ENCODE measurements around the gene IFT172. TPM values are rescaled to one million over a fixed set of nuclear protein-coding genes. Genes with fewer than 3 reads are reported as not detected.

Gene IFT172
- total RNA-seq, 2 donors from 2014 or later = 10.5 to 18.6 TPM

GRCh38 chr2:27422958-27423357 is 66.6 kb downstream of the IFT172 start:
- Mint-ChIP-seq H3K36me3 (ENCODE audit: low read depth) (no peaks in the 10 kb centered on the region), H3K27me3 (no peaks in the 10 kb centered on the region), H3K4me1 (peaks cover 5% of the 10 kb centered on the region), H3K4me3 (no peak overlapping the region), H3K27ac (no peak overlapping the region), H3K9me3 (no peaks in the 10 kb centered on the region)
- ATAC-seq (replicated peaks) = no peak

DNA sequence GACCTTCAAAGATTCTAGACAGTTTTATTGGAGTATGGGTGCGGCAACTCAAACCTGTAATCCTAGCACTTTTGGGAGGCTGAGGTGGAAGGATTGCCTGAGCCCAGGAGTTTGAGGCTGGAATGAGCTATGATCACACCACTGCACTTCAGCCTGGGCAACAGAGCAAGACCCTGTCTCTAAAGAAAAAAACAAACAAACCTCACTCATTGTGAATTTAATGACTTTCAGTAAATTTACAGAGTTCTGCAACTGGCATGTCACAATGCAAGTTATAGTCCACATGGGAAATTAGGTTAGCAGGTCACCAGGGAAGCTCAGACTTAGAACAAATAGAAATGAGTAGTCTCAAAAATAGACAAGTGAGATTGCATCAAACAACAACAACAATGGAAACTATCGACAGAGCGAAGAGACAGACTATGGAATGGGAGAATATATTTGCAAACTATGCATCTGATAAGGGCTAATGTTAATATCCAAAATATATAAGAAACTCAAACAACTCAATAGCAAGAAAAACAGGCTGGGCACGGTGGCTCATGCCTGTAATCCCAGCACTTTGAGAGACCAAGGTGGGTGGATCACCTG is 67.8 kb downstream of the IFT172 start:
- no peak for ATAC-seq (replicated peaks)
- Mint-ChIP-seq H3K27ac (no peak overlapping the region), H3K4me3 (no peak overlapping the region), H3K27me3 (no peaks in the 10 kb centered on the region), H3K4me1 (no peaks in the 10 kb centered on the region), H3K9me3 (no peaks in the 10 kb centered on the region), H3K36me3 (ENCODE audit: low read depth) (no peaks in the 10 kb centered on the region)

DNA sequence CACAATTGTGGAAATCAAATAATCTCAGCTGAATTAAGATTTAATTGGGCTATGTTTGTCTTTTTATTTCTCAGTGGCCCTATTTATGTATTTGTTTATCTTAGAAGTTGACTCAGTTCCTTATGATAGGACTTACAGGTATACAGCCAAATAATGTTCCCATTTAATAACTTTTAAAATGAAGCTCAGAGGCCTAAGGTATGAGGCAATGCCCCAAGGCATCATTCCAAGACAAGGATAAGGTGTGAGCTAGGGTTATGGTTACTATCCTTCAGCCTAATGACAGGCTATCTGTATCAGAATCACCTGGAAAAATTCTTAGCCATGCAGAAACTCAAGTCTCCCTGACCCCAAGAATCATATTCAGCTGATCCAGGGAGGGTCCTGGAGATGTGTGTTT is 68.5 kb downstream of the IFT172 start:
- Mint-ChIP-seq H3K27ac (no peak overlapping the region), H3K4me3 (no peak overlapping the region), H3K4me1 (no peaks in the 10 kb centered on the region), H3K36me3 (ENCODE audit: low read depth) (no peaks in the 10 kb centered on the region), H3K27me3 (no peaks in the 10 kb centered on the region), H3K9me3 (no peaks in the 10 kb centered on the region)
- no peak for ATAC-seq (replicated peaks)

GRCh38 chr2:27416151-27416550 is 73.4 kb downstream of the IFT172 start:
- H3K27me3 Mint-ChIP-seq = peaks cover 4% of the 10 kb centered on the region
- peaks cover 4% of the 10 kb centered on the region for H3K9me3 Mint-ChIP-seq
- no peak overlapping the region for H3K27ac Mint-ChIP-seq
- H3K4me1 Mint-ChIP-seq = peaks cover 4% of the 10 kb centered on the region
- ATAC-seq (replicated peaks) = no peak
- no peak overlapping the region for H3K4me3 Mint-ChIP-seq
- H3K36me3 Mint-ChIP-seq (ENCODE audit: low read depth) = no peaks in the 10 kb centered on the region

DNA sequence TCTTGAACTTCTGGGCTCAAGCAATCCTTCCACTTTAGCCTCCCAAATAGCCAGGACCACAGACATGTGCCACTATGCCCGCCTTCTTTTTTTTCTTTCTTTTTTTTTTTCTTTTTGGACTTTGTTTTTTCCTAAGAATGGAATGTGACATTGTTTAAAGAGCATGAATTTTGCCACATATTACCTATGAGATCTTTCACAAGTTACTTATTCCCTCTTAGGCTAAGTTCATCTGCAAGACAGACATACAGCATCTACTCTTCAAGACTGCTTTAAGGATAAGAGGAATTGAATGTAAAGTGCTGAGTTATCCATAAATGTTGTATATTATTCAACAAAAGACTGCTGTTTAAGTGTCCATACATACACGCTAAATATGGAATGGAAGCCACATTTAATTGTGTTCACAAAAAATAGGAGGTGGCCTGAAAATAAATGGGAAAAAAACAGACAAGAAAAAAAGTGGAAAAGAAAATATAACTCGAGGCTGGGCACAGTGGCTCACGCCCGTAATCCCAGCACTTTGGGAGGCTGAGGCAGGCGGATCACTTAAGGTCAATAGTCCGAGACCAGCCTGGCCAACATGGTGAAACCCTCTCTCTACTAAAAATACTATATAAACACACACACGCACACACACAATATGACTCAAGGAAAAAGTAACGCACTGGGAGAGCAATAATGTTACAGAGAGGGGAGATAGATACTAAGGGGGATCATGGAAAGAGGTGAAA is 77.0 kb downstream of the IFT172 start:
- Mint-ChIP-seq H3K27me3 (peaks cover 4% of the 10 kb centered on the region), H3K4me1 (peaks cover 10% of the 10 kb centered on the region), H3K27ac (no peak overlapping the region), H3K9me3 (peaks cover 4% of the 10 kb centered on the region), H3K4me3 (no peak overlapping the region), H3K36me3 (ENCODE audit: low read depth) (peaks cover 9% of the 10 kb centered on the region)
- ATAC-seq (replicated peaks) = no peak

DNA sequence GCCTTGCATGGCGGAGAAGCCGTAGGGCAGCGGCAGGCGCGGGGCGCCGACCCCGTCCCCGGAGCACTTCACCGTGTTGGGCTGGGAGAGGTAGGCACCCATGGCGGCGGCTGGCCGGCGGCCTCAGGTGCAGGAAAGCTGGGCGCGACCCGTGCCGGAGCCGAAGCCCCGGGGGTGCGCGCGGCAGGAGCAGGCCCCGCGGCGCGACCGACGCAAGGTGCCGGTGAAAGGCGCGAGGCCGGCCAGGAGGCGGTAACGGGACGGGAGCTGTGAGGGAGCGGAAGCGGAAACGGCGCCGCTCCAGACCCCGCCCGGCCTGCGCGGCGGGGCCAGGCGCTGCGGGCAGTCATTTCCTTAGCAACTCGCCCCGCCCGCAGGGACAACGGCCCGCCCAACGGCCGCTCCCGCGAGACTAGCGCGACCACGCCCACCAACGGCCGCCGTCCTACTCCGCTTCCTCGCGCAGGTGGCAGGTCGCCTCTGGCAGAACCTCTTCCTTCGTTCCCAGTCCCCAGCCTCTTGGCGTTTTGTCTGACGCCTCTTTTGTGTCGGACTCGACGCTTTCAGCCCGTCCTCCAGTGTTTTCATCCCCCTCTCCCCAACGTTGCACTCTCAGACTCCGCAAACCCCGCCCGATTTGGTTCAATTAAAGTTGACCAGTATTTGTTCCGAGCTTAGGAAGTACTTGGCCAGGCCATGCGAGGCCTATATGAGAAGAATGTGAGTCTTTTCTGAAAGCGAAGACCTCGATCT is 80.0 kb downstream of the IFT172 start, which contains the start of gene PPM1G:
PPM1G (minus strand) TSS at position 271 of the 753 bp plus-strand sequence; CDS start at position 102, 169 bp downstream.
- peak within 1 kb of the TSS; percentile 89 for H3K4me3 Mint-ChIP-seq
- peak; percentile 99 for ATAC-seq (replicated peaks)

DNA sequence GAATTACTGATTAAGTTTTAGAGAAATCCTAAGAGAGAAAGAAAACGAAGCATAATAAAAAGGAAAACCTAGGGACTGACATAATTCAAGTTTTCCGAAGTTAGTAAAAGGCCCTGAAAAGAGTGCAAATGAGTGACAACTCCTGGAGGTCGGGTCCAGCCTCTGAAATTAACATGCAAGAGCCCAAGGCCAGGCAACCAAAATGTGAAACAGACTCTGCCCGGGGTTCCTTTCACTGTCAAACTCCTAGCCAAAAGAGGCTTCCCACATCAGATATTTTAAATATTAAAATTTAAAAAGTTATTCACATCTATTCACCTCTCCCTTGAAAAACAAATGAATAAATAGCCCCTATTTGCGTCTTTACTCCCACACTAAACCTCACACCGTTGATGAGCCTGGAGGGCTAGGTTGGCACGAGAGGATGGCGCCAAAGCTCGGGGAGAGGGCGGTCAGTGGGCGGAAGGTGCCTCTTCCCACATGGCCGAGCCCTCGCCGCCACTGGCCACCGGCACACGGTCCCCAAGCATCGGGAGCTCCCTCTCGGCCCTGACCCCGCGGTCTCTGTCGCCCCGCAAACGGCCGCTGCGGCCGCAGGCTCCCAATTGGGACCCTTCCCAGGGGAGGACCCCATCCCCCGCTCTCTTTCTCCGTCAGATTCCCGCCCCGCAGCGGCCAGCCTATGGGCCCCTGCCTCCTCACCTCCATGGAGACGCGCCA is 80.8 kb downstream of the IFT172 start:
- H3K27ac Mint-ChIP-seq = peak overlapping the region; percentile 85
- peaks cover 47% of the 10 kb centered on the region for H3K36me3 Mint-ChIP-seq (ENCODE audit: low read depth)
- H3K27me3 Mint-ChIP-seq = peaks cover 4% of the 10 kb centered on the region
- peaks cover 4% of the 10 kb centered on the region for H3K9me3 Mint-ChIP-seq
- ATAC-seq (replicated peaks) = peak; percentile 25
- peak overlapping the region; percentile 89 for H3K4me3 Mint-ChIP-seq
- H3K4me1 Mint-ChIP-seq = peaks cover 15% of the 10 kb centered on the region

More for the DNA sequence above, 80.0 kb downstream of the IFT172 start, which contains the start of gene PPM1G:
- Mint-ChIP-seq H3K27me3 (peaks cover 4% of the 10 kb centered on the region), H3K9me3 (peaks cover 4% of the 10 kb centered on the region), H3K27ac (peak within 1 kb of the TSS; percentile 87), H3K36me3 (ENCODE audit: low read depth) (peaks cover 40% of the 10 kb centered on the region), H3K4me1 (peaks cover 15% of the 10 kb centered on the region)

DNA sequence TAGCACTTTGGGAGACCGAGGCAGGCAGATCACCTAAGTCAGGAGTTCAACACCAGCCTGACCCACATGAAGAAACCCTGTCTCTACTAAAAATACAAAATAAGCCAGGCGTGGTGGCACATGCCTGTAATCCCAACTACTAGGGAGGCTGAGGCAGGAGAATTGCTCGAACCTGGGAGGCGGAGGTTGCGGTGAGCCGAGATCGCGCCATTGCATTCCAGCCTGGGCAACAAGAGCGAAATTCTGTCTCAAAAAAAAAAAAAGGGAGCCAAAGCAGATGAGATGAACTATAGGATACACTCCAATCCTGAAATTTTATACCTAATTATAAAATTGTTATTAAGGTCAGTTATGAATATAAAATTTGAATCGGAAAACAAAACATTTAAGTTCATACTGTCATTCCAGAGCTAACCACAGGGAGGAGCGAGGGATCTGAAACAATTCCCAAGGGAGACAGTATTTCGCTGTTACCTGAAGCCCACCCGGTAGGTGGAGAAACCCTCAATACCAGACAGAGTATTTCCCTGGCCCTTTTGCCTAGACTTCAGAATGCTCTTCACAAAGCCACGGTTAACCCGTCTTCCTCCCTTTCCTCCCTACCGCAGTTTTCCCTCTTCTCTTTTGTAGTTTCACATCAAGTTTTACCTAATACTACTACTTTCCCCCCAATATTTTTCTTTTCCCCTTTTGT is 81.6 kb downstream of the IFT172 start:
- Mint-ChIP-seq H3K4me3 (peak overlapping the region; percentile 89), H3K27me3 (peaks cover 2% of the 10 kb centered on the region), H3K36me3 (ENCODE audit: low read depth) (peaks cover 54% of the 10 kb centered on the region), H3K27ac (peak overlapping the region; percentile 85), H3K4me1 (peaks cover 15% of the 10 kb centered on the region), H3K9me3 (peaks cover 4% of the 10 kb centered on the region)
- no peak for ATAC-seq (replicated peaks)

DNA sequence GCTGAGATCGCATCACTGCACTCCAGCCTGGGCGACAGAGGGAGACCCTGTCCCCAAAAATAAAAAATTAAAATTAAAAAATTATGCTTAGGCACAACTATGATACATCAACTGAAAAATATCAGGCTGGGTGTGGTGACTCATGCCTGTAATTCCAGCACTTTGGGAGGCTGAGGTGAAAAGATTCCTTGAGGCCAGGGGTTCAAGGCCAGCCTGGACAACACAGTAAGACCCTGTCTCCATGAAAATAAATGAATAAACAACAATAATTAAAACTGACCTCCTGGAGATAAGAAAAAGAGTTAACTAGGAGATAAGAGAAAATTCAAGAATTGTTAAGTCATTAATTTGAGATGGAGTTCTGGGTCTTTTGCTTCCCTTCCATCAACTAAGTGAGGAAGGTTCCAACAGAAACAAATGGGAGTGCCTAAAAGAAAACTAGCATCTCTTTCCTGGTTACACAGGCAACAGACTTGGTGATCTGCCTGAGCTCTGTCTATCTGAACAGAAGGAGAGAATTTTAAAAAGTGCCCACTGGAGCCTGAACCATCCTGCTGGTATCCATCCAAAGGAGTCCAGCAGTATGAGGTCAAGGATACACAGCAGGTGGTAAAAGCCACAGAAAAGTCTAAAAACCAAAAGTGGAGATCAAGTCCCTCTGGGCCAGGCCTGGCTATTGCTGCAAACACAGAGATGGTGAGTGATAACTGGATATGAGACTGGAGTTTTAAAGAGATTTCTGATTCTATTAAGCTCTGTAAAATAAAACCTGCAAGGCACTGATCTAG is 89.0 kb downstream of the IFT172 start:
- peaks cover 87% of the 10 kb centered on the region for H3K36me3 Mint-ChIP-seq (ENCODE audit: low read depth)
- no peaks in the 10 kb centered on the region for H3K27me3 Mint-ChIP-seq
- H3K4me3 Mint-ChIP-seq = peak overlapping the region; percentile 33
- no peaks in the 10 kb centered on the region for H3K9me3 Mint-ChIP-seq
- H3K27ac Mint-ChIP-seq = peak overlapping the region; percentile 79
- no peak for ATAC-seq (replicated peaks)
- H3K4me1 Mint-ChIP-seq = peaks cover 22% of the 10 kb centered on the region

DNA sequence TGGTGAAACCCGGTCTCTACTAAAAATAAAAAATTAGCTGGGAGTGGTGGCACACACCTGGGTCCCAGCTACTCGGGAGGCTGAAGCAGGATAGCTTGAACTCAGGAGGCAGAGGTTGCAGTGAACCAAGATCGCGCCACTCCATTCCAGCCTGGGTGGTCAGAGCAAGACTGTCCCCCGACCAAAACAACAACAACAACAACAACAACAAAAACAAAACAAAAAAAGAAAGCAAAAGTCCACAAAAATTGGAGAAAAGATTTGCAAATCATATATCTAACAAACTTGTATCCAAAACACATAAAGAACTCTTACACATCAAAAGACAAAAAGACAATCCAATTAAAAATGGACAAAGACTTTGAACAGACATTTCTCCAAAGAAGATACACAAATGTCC is 90.6 kb downstream of the IFT172 start:
- no peaks in the 10 kb centered on the region for H3K9me3 Mint-ChIP-seq
- H3K36me3 Mint-ChIP-seq (ENCODE audit: low read depth) = peaks cover 79% of the 10 kb centered on the region
- ATAC-seq (replicated peaks) = no peak
- no peak overlapping the region for H3K4me3 Mint-ChIP-seq
- peaks cover 22% of the 10 kb centered on the region for H3K4me1 Mint-ChIP-seq
- H3K27ac Mint-ChIP-seq = no peak overlapping the region
- H3K27me3 Mint-ChIP-seq = no peaks in the 10 kb centered on the region

Measured in activated T-helper 17 cell treated with anti-CD3 and anti-CD28 coated beads, Interleukin-2, amount 50 U/mL, for 72 hours (primary cell).